ENCODE data around the gene ZC3H10.

- TF ChIP-seq CTCF (IDR thresholded peaks at IDR 0.05 in 4 of 5, conservative IDR thresholded peaks at IDR 0.05 in 1 of 5) = no peak
- no peak for TF ChIP-seq POLR2A (IDR thresholded peaks at IDR 0.05)
Observed at GRCh38 chr12:56081393-56082347, 36.4 kb upstream of the ZC3H10 start.
